GM12873 (cell line): ENCODE measurements around the gene RECK.

Experiments
- CTCF ChIP-seq: IDR thresholded peaks from 2 replicates; pipeline ENCODE4 v1.5.1; 2012; ENCODE audit warnings: low read depth, mild to moderate bottlenecking, moderate library complexity, low read length, control low read depth; ENCODE audit not compliant: insufficient read depth; ENCODE audit errors: missing control alignments

The RECK gene

DNA sequence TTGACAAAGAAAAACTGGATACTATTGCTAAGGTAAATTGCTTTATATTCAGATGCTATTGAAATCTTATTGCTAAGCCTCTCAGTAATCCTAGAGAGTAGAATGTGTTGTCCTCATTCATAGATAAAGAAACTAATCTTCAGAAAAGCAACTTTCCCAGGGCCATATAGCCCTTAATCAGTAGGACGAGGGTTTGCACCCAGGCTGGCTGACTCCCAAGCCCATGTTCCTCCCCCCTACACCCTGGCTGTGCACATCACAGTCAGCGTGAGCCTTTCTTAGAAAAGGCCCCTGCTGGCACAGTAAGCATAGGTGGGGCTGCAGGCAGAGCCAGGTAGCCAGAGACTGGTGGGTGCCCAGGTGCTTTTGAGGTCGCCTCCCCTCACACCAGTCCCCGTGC is 84.0 kb downstream of the RECK start:
- TF ChIP-seq CTCF: no peak

- TF ChIP-seq CTCF: no peak
Observed at GRCh38 chr9:36121971-36122370, 85.3 kb downstream of the RECK start.

- no peak for TF ChIP-seq CTCF
Observed at GRCh38 chr9:36123515-36123914, 86.8 kb downstream of the RECK start.

GRCh38 chr9:36125062-36125855 is 88.5 kb downstream of the RECK start:
- no peak for TF ChIP-seq CTCF

DNA sequence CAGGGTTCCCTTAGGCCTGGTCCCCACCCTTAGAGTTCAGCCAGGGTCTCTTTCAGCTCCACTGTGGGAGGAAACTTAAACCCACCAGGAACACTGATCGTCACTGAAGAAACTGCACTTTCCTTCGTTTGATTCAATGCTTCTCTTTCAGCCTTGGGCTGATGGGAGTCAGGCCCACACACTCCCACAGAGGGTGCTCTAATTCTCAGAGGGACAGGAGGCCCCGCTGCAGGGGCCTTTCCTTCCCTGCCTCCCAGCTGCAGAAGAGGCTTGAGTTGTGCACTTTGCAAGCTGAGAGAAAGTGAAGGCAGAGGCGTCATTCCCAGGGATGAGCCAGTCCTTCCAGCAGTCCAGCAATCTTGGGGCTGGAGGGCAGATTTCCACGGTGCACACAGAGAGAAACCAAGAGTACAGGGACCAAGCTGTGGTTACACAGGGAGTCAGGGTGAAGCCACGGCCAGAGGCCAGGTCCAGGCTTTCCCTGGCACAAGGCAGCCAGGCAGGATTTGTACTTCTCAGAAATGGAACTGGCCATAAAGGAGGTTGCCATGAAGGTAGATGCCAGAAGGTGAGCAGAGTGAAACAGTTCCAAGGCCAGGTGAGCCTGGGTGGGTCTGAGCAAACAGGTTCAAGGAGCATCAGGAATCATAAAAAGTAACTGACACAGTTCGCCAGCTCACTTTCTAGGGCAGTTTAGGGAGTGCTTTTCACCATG is 89.5 kb downstream of the RECK start:
- TF ChIP-seq CTCF: no peak

- TF ChIP-seq CTCF: no peak
Observed at GRCh38 chr9:36127652-36128244, 91.0 kb downstream of the RECK start.

- no peak for TF ChIP-seq CTCF
Observed at GRCh38 chr9:36128349-36128748, 91.6 kb downstream of the RECK start.
